NB4 (cell line): ENCODE measurements around the gene EVC2.

Source experiments
- MYC ChIP-seq: IDR thresholded peaks from 2 replicates; pipeline ENCODE4 v1.6.1; 2011; ENCODE audit warnings: low read depth, low read length
- POLR2A ChIP-seq: IDR thresholded peaks from 2 replicates; pipeline ENCODE4 v1.6.1; 2011; ENCODE audit warnings: mild to moderate bottlenecking; ENCODE audit not compliant: insufficient read length; ENCODE audit errors: extremely low read depth
- TF ChIP-seq, protein P1 (sequence below): IDR thresholded peaks from one replicate; pipeline ENCODE4 v1.5.1; 2012; ENCODE audit warnings: low read depth, low read length
- TF ChIP-seq, protein P2 (sequence below): IDR thresholded peaks from 2 replicates; pipeline ENCODE4 v1.6.1; 2011; ENCODE audit warnings: low read depth, low read length

DNA sequence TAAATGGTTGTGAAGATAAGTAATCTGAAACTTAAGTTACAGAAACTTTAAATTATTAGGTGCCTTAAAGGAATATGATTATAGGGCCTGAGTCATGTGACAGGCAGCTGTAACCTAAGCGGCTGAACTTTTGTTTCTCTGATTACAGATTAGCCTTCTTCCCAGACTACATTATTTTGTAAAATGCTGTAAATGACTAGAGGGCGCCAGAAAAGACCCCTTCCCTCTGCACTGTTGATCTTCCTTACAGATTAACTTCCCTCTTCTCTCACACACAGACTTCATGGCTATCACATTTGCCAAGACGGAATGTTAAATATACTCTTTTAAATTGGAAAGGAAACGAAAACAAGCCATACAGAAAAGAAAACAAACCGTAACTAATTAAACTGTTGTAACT, 96.6 kb downstream of the EVC2 start:
- TF ChIP-seq, protein P1, sequence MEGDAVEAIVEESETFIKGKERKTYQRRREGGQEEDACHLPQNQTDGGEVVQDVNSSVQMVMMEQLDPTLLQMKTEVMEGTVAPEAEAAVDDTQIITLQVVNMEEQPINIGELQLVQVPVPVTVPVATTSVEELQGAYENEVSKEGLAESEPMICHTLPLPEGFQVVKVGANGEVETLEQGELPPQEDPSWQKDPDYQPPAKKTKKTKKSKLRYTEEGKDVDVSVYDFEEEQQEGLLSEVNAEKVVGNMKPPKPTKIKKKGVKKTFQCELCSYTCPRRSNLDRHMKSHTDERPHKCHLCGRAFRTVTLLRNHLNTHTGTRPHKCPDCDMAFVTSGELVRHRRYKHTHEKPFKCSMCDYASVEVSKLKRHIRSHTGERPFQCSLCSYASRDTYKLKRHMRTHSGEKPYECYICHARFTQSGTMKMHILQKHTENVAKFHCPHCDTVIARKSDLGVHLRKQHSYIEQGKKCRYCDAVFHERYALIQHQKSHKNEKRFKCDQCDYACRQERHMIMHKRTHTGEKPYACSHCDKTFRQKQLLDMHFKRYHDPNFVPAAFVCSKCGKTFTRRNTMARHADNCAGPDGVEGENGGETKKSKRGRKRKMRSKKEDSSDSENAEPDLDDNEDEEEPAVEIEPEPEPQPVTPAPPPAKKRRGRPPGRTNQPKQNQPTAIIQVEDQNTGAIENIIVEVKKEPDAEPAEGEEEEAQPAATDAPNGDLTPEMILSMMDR: peak; percentile 11
- no peak for TF ChIP-seq POLR2A
- TF ChIP-seq, protein P2, sequence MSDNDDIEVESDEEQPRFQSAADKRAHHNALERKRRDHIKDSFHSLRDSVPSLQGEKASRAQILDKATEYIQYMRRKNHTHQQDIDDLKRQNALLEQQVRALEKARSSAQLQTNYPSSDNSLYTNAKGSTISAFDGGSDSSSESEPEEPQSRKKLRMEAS: no peak
- TF ChIP-seq MYC: no peak
